Pancreas (tissue), 10 donors: ENCODE measurements around the gene ZFAND3. TPM values are rescaled to one million over a fixed set of nuclear protein-coding genes. Genes with fewer than 3 reads are reported as not detected.

Experiments used
- ATAC-seq, 4 donors: fragments of 200-7000 bp; cut with Tn5 transposase; one replicate each; pipeline versions ENCODE4 v1.8.0 to v1.9.1; 2020; ENCODE audit warnings: mild to moderate bottlenecking in 4 of 4, moderate library complexity in 4 of 4
- DNase-seq, 6 donors: peaks; one replicate each; pipeline ENCODE4 v3.0.0-alpha.2; 2020
- FAIRE-seq: peaks from 2 replicates; lab custom pipeline; 2012; peaks lifted over from hg19 to GRCh38; lab: Jason Lieb, UNC
- H3K27ac ChIP-seq, 4 donors: fragments of 200-600 bp; sonication (generic); 1 replicate in 3 of 4; 2 replicates in 1 of 4; pipeline versions ENCODE4 v1.5.0 to v1.8.0; 2020
- H3K27me3 ChIP-seq, 4 donors: fragments of 200-600 bp; one replicate each; pipeline ENCODE4 v1.8.0; 2021
- H3K36me3 ChIP-seq, 3 donors: fragments of 200-600 bp; sonication (generic) in 1 of 3; one replicate each; pipeline versions ENCODE4 v1.5.0 to v1.8.0; 2020 to 2021
- H3K4me1 ChIP-seq, 3 donors: fragments of 200-600 bp; one replicate each; pipeline ENCODE4 v1.8.0; 2021
- H3K4me3 ChIP-seq, 4 donors: fragments of 200-600 bp; sonication (generic) in 2 of 4; one replicate each; pipeline versions ENCODE4 v1.5.0 to v1.8.0; 2020 to 2021
- H3K9me3 ChIP-seq, 4 donors: fragments of 200-600 bp; one replicate each; pipeline ENCODE4 v1.8.0; 2021
- CTCF ChIP-seq, 4 donors: fragments of 200-600 bp; sonication (generic) in 3 of 4; IDR thresholded peaks; one replicate each; pipeline versions ENCODE4 v1.5.0 to v1.8.0; 2021; ENCODE audit warnings: antibody characterized with exemption in 4 of 4
- WGBS, 2 donors: extraction: QIAGEN DNeasy Blood & Tissue Kit; methylation state at CpG; one replicate each; pipeline ENCODE4 v1.1.7; 2013; 5-methylcytosine and 5-hydroxymethylcytosine counted together
- intact Hi-C, 3 donors: fragments of 100-400 bp; cut with DNase I; formaldehyde crosslinking; loops; one replicate each; pipeline versions ENCODE4 v1.11.1 to v1.14.2; 2022
- polyA plus RNA-seq, 2 donors: library from polyadenylated mRNA; stranded (reverse); fragments of 200-250 nt; gene quantifications; one replicate each; pipeline ENCODE4 v1.2.3, GENCODE V29; 2013
- total RNA-seq, 6 donors: library from RNA; stranded (reverse); fragmentation: NEBNext Ultra II Directional in 4 of 6; extraction: Animal tissue kit (Norgen Biotek cat#: 25700) in 4 of 6; gene quantifications; one replicate each; pipeline versions ENCODE4 v1.2.1 to v1.2.4, GENCODE V29; 2021 to 2023
- donor health status: healthy with polysubstance abuse.
- donor health status: DM: no; HTN: no; CAD: no; lungs with moderate emphysema.
- donor health status: DM: no; HTN: no; CAD: no.
- donor health status: control.
- donor health status: control.
- donor health status: Bipolar disorder and iron deficiency.
- donor health status: DM: yes; HTN: yes; CAD: no.
- donor health status: DM: no; HTN: no; CAD: no.
- donor health status: DM: no; HTN: no; CAD: no.
- donor health status: DM: yes; HTN: yes; CAD: no.

The ZFAND3 gene
- total and polyA plus RNA-seq, 8 donors = 13.1 to 49.8 (median 31.8) TPM

DNA sequence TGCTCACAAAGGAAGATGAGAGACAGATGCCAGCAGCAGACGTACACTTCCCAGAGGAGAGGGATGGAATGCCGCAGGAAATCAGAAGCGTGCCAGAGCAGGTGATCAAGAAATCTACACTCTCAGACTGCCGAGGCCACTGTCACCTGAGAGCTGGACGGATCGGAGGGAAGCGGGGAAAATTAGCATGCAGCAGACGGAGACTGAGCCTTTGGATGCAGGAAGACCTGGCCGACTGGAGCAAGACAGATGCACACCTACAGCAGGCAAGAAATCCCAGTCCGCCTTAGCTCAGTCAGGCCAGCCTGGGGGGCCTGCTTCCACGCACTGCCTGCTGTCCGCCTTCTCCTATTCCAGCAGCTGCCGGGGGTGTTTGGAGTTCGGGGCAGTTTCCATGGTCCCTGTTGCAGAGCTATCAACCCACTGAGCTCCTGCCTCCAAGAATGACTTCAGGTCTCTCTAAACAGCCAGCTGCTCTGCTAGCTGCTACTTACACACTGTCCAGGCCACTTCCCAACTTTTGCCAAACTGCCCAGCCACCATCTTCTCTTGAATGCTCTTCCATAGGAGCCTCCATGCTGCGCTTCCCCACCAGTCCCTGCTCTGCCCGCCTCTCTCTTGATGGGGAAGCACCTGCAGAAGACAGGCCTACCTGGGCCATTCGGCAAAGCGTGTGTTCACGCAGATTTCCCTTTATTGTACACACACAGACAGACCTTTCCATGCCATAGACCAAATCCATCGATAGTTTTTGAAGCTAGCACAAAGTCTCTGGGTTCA lies 368.5 kb downstream of the ZFAND3 start:
- Histone ChIP-seq H3K4me1 (no peaks in the 10 kb centered on the region), H3K4me3 (no peak overlapping the region), H3K9me3 (no peaks in the 10 kb centered on the region), H3K27me3 (no peaks in the 10 kb centered on the region), H3K27ac (no peak overlapping the region), H3K36me3 (no peaks in the 10 kb centered on the region)
- no peak for FAIRE-seq
- ATAC-seq = no peak
- intact Hi-C loops = no loop called here
- TF ChIP-seq CTCF (IDR thresholded peaks at IDR 0.05) = no peak
- DNase-seq = no peak
- WGBS, 2 donors = 92 to 93% methylated on average over 20 of the region's 20 CpGs

DNA sequence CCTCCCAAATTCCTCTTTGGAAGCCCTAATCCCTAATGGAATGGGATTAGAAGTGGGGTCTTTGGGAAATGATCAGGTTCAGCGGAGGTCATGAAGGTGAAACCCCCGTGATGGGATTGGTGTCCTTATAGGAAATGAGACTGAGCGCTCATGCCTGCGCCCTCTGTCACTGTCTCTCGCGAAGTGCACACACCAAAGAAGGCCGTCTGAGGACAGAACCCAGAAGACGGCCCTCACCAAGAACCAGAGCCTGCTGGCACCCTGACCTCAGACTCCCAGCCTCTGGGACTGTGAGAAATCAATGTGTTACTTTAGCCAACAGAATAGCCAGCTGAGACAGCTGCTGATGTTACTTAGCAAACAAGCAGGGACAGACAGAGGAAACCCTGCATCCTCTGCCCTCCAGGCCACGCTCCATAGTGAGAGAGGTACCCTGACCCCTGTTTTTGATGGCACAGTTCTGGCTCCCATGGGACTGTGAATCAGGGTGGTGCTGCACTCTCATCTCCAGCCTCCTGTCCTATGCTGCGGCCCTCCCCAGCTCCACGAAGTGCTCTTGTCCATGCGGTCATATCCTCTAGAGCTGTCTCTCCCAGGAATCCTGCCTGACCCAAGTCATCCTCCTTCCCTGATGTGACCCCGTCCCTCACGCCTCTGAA lies 369.3 kb downstream of the ZFAND3 start:
- intact Hi-C loops = no loop called here
- ATAC-seq = no peak
- no peak for DNase-seq
- Histone ChIP-seq H3K9me3 (no peaks in the 10 kb centered on the region), H3K36me3 (no peaks in the 10 kb centered on the region), H3K27ac (no peak overlapping the region), H3K27me3 (no peaks in the 10 kb centered on the region), H3K4me3 (no peak overlapping the region), H3K4me1 (no peaks in the 10 kb centered on the region)
- no peak for FAIRE-seq
- 93 to 96% methylated on average over 14 of the region's 14 CpGs for WGBS, 2 donors
- no peak for TF ChIP-seq CTCF (IDR thresholded peaks at IDR 0.05)

GRCh38 chr6:38191418-38191817 lies 371.9 kb downstream of the ZFAND3 start:
- Histone ChIP-seq H3K9me3 (no peaks in the 10 kb centered on the region), H3K27me3 (no peaks in the 10 kb centered on the region), H3K36me3 (no peaks in the 10 kb centered on the region), H3K27ac (no peak overlapping the region), H3K4me1 (no peaks in the 10 kb centered on the region), H3K4me3 (no peak overlapping the region)
- no peak for DNase-seq
- FAIRE-seq = no peak
- TF ChIP-seq CTCF (IDR thresholded peaks at IDR 0.05) = no peak
- intact Hi-C loops = no loop called here
- WGBS, 2 donors = 90 to 91% methylated on average over 9 of the region's 9 CpGs
- ATAC-seq = no peak

GRCh38 chr6:38192011-38192410 lies 372.5 kb downstream of the ZFAND3 start:
- no peak for TF ChIP-seq CTCF (IDR thresholded peaks at IDR 0.05)
- no peak for DNase-seq
- no peaks in the 10 kb centered on the region for H3K36me3 ChIP-seq
- WGBS, 2 donors = 84 to 95% methylated on average over 9 of the region's 9 CpGs
- no peak for ATAC-seq
- no peak overlapping the region for H3K27ac ChIP-seq
- no peak for FAIRE-seq
- H3K4me1 ChIP-seq = no peaks in the 10 kb centered on the region
- H3K4me3 ChIP-seq = no peak overlapping the region
- intact Hi-C loops = no loop called here
- H3K27me3 ChIP-seq = no peaks in the 10 kb centered on the region
- no peaks in the 10 kb centered on the region for H3K9me3 ChIP-seq

DNA sequence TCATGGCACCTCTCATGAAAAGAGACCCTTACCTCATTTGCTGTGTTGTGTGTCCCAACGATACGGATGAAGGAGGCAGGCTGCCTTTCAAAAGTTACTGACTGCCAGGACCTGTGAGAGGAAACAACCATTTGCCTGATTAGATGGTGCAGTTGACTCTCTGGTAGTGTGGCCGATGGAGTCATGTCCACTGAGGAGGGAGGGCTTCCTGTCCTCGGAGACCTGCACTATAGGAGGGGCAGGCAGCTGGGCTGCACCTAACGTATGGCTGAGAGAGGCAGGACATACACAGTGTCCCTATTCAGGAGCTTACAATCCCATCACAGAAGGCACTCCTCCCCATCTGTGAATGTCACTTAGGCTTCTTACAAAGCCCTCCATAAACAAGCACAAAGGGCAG lies 373.0 kb downstream of the ZFAND3 start:
- Histone ChIP-seq H3K4me1 (no peaks in the 10 kb centered on the region), H3K27me3 (no peaks in the 10 kb centered on the region), H3K4me3 (no peak overlapping the region), H3K27ac (no peak overlapping the region), H3K9me3 (no peaks in the 10 kb centered on the region), H3K36me3 (no peaks in the 10 kb centered on the region)
- 79 to 86% methylated on average over 5 of the region's 5 CpGs for WGBS, 2 donors
- TF ChIP-seq CTCF (IDR thresholded peaks at IDR 0.05) = no peak
- FAIRE-seq = no peak
- intact Hi-C loops = no loop called here
- ATAC-seq = no peak
- DNase-seq = no peak
